Prostate gland (tissue), 2 donors: ENCODE data around the gene ACTG2.

ENCODE experiments used
- CTCF ChIP-seq, 4 experiments: fragments of 200-600 bp in 2 of 4; fragments of 450-650 bp in 2 of 4; sonication (generic) in 2 of 4; IDR thresholded peaks; 1 replicate in 3 of 4; 2 replicates in 1 of 4; pipeline ENCODE4 v1.5.1; 2016 to 2019; ENCODE audit warnings: antibody characterized with exemption in 4 of 4, mild to moderate bottlenecking in 2 of 4, moderate library complexity in 2 of 4
- POLR2A ChIP-seq: fragments of 450-650 bp; IDR thresholded peaks from one replicate; pipeline ENCODE4 v1.6.1; 2016; ENCODE audit warnings: antibody characterized with exemption, mild to moderate bottlenecking

GRCh38 chr2:73901143-73901542, 8.3 kb downstream of the ACTG2 start:
- TF ChIP-seq CTCF (IDR thresholded peaks at IDR 0.05) (no peak), POLR2A (no peak)
